GM19238 (cell line): ENCODE measurements around the gene ZSWIM5.
"Not testable (repeated sequence)": the region's sequence is repeated elsewhere in the genome, so short reads cannot be mapped to it uniquely, and the experiment has no call there.

ENCODE experiments used
- DNase-seq: peaks from one replicate; pipeline ENCODE4 v3.0.0; 2011; ENCODE audit warnings: low spot score; ENCODE audit not compliant: insufficient read length

ZSWIM5 gene

DNA sequence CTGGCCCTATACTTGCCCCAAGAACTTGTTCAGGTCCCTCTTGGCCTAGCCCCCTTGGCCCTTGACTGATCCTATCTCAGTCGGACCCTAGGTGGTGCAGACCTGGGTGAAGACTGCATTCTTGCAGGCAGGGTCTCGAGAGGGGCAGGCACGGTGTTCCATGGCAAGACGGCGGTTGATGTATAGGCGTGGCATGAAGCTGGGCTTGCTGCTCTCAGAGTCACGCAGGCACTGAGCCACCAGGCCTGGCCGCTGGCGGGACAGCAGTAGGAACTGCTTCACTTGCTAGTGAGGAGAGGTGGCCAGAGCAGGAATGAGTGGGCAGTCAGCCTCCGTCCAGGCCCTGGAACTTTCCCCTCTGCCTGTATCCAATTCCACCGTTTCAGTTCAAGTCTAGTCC lies 199.1 kb downstream of the ZSWIM5 start:
- no peak for DNase-seq

DNA sequence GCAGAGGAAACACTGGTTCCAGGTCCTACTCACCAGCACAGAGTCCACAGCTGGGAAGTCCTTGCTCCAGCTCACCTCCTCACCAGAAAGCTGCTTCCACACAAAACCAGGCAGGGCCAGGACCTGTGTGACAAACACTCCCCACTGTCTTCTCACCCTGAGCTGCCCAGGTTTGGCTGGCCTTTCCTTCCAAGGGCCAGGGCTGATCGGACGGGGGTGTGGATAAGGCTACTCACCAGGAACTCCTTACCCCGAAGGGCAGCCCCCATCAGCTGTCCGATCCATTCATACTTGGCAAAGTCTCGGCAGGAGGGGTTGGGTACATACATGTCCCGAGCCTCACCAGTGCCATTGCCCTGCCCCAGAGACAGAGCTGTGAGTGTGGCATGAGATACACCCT lies 200.6 kb downstream of the ZSWIM5 start:
- no peak for DNase-seq

DNA sequence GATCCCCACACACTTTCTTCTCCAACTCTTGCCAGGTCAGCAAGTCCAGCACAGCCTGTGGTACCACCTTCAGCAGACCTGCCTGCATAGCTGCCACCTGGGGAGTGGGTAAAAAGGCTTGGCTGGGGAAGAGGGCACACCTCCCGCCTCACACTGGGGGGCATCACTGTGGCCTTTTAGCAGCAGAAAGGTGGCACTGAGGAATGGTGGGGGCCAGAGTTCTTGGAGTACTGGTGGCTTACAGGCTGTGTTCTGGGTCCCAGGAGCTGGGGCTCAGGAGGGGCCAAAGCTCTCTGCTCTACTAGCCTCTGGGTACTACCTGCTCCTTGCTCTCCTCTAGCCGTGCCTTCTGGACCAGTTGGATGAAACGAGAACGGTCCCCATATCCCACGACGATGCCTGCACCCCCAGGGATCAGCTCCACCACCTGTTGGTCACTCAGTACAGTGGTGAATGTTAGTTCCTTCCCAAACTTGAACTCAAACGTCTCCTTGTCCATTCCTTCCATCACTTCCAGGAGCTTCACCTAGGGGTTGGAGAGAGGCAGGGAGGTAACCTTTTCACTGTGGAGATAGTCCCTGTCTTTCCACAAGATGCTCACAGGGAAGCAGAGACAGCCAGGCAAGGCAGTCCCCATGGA lies 202.0 kb downstream of the ZSWIM5 start:
- DNase-seq, result no peak

DNA sequence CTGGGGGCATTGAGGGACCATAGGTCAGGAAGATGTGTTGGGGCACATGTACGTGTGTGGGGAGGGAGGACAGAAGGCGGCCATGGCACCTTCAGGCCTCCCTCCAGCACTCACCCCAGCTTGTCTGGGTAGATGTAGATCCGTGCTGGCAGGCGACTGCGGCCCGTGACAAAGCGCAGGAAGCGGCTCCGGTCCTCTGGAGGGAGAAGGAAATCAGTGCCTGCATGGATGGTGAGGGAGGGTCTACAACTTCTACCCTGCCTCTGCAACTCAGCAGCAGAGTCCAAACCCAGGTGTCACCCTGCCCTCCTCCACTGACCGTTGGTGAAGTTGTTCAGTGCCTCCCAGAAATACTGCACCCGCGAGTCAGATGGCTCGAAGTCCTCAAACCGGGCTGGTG lies 202.7 kb downstream of the ZSWIM5 start:
- no peak for DNase-seq

DNA sequence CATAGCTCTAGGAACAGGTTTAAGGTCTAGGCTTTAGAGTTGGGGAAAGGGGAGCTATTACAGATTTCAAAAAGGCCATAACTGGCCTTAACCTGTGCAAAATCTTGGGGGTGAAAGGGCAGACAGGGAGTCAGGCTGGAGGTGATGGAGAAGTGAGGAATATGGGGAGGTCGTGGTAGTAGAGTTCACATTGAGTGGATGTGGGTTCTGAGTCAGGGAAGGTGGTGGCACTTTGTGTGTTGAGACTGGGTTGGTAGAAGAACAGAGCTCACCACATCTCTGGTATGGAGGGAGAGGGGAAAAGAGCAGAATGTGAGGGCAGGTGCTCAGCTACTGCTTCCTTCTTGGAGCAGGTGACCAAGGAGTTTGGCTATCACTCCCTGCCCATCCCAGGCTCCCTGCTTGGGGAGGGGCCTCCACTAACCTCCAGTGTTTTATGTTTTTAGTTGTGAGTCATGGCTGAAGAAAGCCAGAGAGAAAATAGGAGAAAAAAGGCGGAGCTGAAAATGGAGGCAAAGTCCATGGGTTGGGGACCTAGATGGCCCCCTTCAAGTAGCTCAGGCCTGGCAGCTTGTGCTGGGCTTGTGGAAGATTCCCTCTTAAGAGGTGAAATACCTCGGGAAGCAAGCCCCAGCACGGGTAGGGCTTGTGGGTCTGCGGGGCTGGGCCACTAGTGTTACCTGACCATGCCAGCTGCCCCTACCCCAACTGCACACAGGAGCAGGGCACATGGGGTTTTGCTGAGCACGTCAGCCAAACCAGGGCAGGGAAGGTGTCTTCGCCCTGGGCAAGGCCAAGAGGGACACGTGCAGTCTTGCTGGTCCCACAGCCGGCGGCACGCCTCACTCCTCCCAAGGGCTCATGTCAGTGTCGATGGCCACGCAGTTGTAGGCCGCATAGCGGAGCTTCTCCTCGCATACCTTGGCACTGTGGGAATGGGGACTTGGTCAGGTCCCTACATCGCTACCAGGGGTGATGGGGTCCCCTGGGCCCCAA lies 203.5 kb downstream of the ZSWIM5 start:
- DNase-seq, result no peak

DNA sequence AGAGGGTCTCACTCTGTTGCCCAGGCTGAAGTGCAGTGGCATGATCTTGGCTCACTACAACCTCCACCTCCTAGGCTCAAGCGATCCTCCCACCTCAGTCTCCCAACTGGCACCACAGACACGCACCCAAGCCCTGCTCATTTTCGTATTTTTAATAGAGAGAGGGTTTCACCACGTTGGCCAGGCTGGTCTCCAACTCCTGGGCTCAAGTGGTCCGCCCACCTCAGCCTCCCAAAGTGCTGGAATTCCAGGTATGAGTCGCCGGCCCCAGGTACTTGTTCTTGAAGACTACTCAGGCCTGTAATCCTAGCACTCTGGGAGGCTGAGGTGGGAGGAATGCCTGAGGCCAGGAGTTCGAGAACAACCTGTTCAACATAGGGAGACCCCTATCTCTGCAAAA lies 204.8 kb downstream of the ZSWIM5 start:
- DNase-seq, result not testable (repeated sequence)

DNA sequence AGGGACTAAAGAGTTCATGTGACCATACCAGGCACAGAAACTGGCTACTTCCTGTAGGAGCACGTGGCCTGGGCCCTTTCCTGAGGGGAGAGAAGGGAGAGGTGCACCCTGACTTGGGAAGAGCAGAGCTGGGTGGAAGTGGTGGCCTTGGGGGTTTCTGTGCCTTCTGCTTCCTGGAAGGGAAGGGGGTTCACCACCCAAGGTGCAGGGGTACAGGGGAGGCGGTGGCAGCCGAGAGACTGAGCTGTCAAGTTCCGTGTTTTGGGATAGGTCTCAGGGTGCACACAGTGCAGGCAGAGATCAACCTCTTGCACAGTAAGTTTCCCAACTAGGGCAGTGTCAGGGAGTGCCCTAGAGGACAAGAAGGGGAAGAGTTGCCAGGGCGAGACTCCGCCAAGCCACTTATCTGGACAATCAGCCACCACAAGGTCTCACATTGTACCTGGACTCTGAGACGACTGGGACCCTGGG lies 205.4 kb downstream of the ZSWIM5 start:
- DNase-seq, result no peak

DNA sequence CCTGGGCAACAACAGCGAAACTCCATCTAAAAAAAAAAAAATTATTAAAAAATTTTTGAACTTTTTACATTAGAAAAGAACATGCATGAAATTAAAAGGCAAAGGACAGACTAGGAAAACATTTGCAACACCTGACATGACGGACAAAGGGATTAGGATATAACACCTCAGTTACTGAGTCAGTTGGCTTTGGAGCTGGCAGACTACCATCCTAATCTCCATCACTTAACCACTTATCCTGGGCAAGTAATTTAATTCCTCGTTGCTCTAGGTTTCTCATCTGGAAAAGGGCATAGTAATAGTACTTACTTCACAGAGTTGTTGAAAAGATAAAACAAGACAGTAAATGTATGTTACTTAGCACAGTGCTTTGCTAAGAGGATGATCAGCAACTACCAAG lies 207.2 kb downstream of the ZSWIM5 start:
- DNase-seq, result no peak

DNA sequence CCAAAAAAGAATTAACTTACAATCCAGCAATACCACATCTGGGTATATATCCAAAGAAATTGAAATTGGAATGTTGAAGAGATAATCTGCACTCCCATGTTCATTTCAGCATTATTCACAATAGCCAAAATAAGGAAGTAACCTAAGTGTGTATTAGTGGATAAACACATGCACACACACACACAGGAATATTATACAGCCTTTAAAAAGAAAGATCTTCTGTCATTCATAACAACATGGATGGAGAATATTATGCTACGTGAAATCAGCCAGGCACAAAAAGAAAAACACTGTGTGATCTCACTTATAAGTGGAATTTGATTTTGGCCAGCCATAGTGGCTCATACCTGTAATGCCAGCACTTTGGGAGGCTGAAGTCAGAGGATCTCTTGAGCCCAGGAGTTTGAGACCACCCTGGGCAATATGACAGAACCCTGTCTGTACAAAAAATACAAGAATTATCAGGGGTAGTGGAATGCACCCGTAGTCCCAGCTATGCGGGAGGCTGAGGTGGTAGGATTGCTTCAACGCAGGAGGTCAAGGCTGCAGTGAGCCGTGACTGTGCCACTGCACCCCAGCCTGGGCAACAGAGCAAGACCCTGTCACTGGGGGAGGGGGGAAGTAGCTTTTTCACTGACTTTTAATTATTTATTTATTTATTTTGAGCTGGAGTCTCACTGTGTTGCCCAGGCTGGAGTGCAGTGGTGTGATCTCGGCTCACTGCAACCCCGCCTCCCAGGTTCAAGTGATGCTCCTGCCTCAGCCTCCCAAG lies 210.8 kb downstream of the ZSWIM5 start:
- no peak for DNase-seq

DNA sequence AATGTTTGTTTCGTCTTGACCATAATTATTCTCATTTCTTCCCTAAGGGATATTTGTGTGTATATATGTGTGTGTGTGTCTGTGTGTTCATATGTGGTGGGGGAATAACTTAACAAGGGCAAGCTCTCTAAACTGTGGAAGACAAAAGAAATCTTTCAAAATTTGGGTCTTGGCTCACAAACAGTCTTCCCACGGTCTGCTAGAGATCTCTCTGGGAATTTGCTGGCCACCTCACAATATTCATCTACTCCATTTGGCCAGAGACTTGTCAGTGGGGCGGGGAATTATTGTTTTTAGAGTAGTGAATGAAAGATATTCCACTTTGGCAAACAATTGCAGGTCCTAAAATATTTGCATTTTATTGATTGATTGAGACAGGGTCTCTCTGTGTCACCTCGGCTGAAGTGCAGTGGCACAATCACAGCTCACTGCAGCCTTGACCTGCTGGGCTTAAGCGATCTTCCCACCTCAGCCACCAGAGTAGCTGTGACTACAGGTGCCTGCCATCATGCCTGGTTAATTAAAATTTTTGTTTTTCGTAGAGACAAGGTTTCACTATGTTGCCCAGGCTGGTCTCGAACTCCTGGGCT lies 212.0 kb downstream of the ZSWIM5 start:
- DNase-seq, result no peak

DNA sequence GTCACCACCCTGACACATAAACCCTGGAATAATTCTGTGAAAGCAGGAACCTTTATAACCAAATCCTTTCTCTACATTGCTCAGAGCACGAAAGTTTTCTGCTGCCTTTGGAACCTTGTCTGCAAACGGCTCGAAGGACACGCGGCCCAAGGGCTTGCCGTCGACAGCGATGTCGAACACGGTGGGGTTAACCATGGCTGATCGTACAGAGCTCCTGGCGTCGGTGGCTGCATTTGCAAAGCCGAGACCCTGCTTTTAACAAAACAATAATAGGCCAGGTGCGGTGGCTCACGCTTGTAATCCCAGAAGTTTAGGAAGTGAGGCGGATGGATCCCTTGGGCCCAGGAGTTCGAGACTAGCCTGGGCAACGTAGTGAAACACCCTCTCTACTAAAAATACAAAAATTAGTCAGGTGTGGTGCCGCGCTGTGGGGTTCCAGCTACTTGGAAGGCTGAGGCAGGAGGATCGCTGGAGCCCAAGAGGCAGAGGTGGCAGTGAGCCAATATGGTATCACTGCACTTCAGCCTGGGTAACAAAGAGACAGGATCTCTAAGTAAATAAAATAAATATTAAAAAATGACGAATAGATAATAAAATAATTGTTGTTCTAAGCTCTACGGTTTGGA lies 217.8 kb downstream of the ZSWIM5 start:
- no peak for DNase-seq

DNA sequence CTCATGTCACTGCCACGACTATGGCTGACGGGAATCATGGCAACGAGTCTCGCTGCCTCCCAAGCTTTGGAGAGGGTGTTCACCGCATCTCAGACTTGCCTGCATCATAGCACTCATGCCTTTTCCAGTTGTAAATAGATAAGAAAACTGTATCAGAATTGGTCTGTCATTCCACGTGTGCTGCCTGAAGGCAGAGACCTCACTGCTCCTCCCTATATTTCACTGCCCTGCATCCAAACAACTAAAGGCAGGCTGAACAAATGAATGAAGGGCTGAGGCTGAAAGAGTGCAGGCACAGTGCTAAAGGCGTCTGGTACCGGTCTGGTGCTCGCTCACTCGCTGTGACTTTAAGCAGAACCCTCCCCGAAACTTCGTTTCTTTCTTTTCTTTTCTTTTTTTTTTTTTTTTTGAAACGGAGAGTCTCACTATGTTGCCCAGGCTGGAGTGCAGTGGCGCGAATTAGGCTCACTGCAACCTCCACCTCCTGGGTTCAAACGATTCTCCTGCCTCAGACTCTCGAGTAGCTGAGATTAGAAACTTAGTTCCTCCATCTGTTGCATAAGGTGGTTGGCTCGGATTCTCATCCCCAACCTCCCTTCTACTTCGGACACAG lies 220.6 kb downstream of the ZSWIM5 start:
- no peak for DNase-seq

DNA sequence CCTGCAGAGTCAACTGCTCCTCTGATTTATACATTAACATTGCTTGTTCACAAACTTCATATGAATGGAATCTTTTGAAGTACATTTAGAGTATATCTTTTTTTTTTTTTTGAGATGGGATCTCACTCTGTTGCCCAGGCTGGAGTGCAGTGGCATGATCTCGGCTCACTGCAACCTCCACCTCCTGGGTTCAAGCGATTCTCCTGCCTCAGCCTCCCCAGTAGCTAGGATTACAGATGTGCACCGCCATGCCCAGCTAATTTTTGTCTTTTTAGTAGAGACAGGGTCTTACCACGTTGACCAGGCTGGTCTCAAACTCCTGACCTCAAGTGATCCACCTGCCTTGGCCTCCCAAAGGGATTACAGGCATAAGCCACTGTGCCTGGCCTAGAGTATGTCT lies 229.0 kb downstream of the ZSWIM5 start:
- not testable (repeated sequence) for DNase-seq

DNA sequence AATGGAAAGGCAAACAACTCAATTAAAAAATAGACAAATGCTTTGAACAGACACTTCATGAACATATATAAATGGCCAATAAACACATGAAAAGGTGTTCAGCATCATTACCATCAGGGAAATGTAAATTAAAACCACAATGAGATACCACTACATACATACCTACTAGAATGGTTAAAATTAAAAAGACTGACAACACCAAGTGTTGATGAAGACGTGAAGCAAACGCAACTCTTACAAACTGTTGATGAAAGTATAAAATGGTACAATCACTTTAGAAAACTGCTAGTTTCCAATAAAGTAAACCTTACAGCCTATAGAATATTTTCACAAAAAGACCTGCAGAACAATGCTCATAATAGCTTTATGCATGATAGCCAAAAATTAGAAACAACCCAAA lies 230.2 kb downstream of the ZSWIM5 start:
- DNase-seq, result no peak

DNA sequence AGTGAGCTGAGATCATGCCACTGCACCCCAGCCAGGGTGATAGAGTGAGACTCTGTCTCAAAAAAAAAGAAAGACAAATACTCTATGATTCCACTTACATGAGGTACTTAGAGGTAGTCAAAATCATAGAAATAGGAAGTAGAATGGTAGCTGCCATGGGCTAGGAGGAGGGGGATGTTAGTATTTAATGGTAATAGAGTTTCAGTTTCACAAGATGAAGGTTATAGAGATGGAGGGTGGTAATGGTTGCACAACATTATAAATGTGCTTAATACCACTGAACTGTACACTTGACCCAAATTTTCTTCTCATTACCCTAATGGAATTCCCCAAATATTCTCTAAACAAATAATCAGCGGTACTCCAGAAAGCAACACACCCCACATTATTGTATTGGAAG lies 232.8 kb downstream of the ZSWIM5 start:
- no peak for DNase-seq

DNA sequence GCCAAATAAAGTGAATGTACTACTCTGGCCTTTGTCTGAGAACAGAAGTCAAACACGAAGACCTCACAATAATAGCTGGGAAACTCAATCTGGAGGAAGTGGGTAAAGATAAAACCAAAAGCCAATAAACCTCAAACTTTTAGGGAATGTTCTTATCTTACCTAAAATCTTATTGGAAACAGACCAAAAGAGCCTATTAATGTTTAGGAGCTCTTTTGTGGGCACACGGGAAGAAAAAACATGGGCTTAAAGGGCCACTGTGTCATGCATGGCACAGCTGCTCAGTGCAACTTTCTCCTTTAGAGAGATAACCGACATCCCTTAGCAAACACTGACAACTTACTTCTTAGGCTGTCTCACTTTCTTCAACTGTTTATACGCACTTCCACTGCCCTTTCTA lies 236.1 kb downstream of the ZSWIM5 start:
- no peak for DNase-seq
